MM.1S (cell line): Measurements from ENCODE around the gene PLEKHM3.

Source experiments
- DNase-seq: peaks from one replicate; pipeline ENCODE4 v3.0.0-alpha.2; 2015
- H2AFZ ChIP-seq: fragments of 300-600 bp; sonication (generic); 2 replicates; pipeline ENCODE4 v1.6.0; 2016; ENCODE audit warnings: antibody characterized with exemption, low read length
- H3F3A ChIP-seq: fragments of 300-600 bp; sonication (generic); 2 replicates; pipeline ENCODE4 v1.6.1; 2016; ENCODE audit warnings: mild to moderate bottlenecking, antibody characterized with exemption, low read length, moderate library complexity, mixed read lengths; ENCODE audit not compliant: insufficient read depth
- H3K27ac ChIP-seq: fragments of 300-600 bp; sonication (generic); 2 replicates; pipeline ENCODE4 v1.5.1; 2016; ENCODE audit warnings: mild to moderate bottlenecking, low read length
- H3K27me3 ChIP-seq: fragments of 300-600 bp; sonication (generic); replicated peaks from 2 replicates; pipeline ENCODE4 v1.6.0; 2016; ENCODE audit warnings: low read length; ENCODE audit not compliant: insufficient read depth
- H3K36me3 ChIP-seq: fragments of 300-600 bp; sonication (generic); replicated peaks from 2 replicates; pipeline ENCODE4 v1.6.1; 2016; ENCODE audit warnings: mild to moderate bottlenecking, low read length, mixed read lengths; ENCODE audit not compliant: insufficient read depth
- H3K4me1 ChIP-seq: fragments of 300-600 bp; sonication (generic); 2 replicates; pipeline ENCODE4 v1.6.1; 2016; ENCODE audit warnings: low read length, mixed read lengths
- H3K4me2 ChIP-seq: fragments of 300-600 bp; sonication (generic); 2 replicates; pipeline ENCODE4 v1.6.0; 2016; ENCODE audit warnings: low read depth, low read length
- H3K4me3 ChIP-seq: fragments of 300-600 bp; sonication (generic); 2 replicates; pipeline ENCODE4 v1.5.1; 2016; ENCODE audit warnings: low read length, mixed read lengths
- H3K79me2 ChIP-seq: fragments of 300-600 bp; sonication (generic); 2 replicates; pipeline ENCODE4 v1.6.1; 2016; ENCODE audit warnings: mixed run types, low read length, mixed read lengths
- H3K9ac ChIP-seq: fragments of 300-600 bp; sonication (generic); 2 replicates; pipeline ENCODE4 v1.6.1; 2016; ENCODE audit warnings: low read length, mixed read lengths
- H3K9me2 ChIP-seq: fragments of 300-600 bp; sonication (generic); replicated peaks from 2 replicates; pipeline ENCODE4 v1.6.1; 2016; ENCODE audit warnings: mild to moderate bottlenecking, low read length, mixed read lengths; ENCODE audit not compliant: insufficient read depth
- H3K9me3 ChIP-seq: fragments of 300-600 bp; sonication (generic); replicated peaks from 2 replicates; pipeline ENCODE4 v1.6.1; 2016; ENCODE audit warnings: mild to moderate bottlenecking, low read length, mixed read lengths; ENCODE audit not compliant: insufficient read depth
- H4K20me1 ChIP-seq: fragments of 300-600 bp; sonication (generic); 2 replicates; pipeline ENCODE4 v1.6.1; 2016; ENCODE audit warnings: mild to moderate bottlenecking, low read length, moderate library complexity, mixed read lengths; ENCODE audit not compliant: insufficient read depth
- CTCF ChIP-seq: fragments of 300-600 bp; sonication (generic); IDR thresholded peaks from 2 replicates; pipeline ENCODE4 v1.5.1; 2016; ENCODE audit warnings: antibody characterized with exemption, low read length, mixed read lengths
- EZH2 ChIP-seq: fragments of 300-600 bp; sonication (generic); optimal IDR thresholded peaks from 2 replicates; pipeline ENCODE3; 2017; ENCODE audit warnings: low read depth, mild to moderate bottlenecking, antibody characterized with exemption, low read length, mixed read lengths
- EZH2phosphoT487 ChIP-seq: fragments of 300-600 bp; sonication (generic); IDR thresholded peaks from 2 replicates; pipeline ENCODE4 v1.6.1; 2018; ENCODE audit warnings: antibody characterized with exemption, low read length

PLEKHM3 gene

GRCh38 chr2:207787017-207787416, 238.3 kb downstream of the PLEKHM3 start:
- Histone ChIP-seq H3K79me2 (no peaks in the 10 kb centered on the region), H3K9me3 (no peaks in the 10 kb centered on the region), H3K27me3 (no peaks in the 10 kb centered on the region), H3K4me3 (no peak overlapping the region), H3K4me2 (no peak overlapping the region), H3K9ac (no peak overlapping the region), H3K9me2 (no peaks in the 10 kb centered on the region), H3F3A (no peaks in the 10 kb centered on the region), H4K20me1 (no peaks in the 10 kb centered on the region), H3K36me3 (no peaks in the 10 kb centered on the region), H3K27ac (no peak overlapping the region), H2AFZ (no peak overlapping the region), H3K4me1 (no peaks in the 10 kb centered on the region)
- TF ChIP-seq CTCF (no peak), EZH2phosphoT487 (no peak), EZH2 (no peak)
- no peak for DNase-seq

- no peak overlapping the region for H3K27ac ChIP-seq
- no peak for TF ChIP-seq EZH2
- no peak for TF ChIP-seq CTCF
- TF ChIP-seq EZH2phosphoT487: no peak
- no peaks in the 10 kb centered on the region for H3K79me2 ChIP-seq
- H3K27me3 ChIP-seq: no peaks in the 10 kb centered on the region
- no peak for DNase-seq
- no peak overlapping the region for H3K4me2 ChIP-seq
- no peaks in the 10 kb centered on the region for H3K9me3 ChIP-seq
- H3K4me1 ChIP-seq: no peaks in the 10 kb centered on the region
- H3K9ac ChIP-seq: no peak overlapping the region
- H3F3A ChIP-seq: no peaks in the 10 kb centered on the region
- no peaks in the 10 kb centered on the region for H3K36me3 ChIP-seq
- no peak overlapping the region for H2AFZ ChIP-seq
- no peaks in the 10 kb centered on the region for H3K9me2 ChIP-seq
- H3K4me3 ChIP-seq: no peak overlapping the region
- H4K20me1 ChIP-seq: no peaks in the 10 kb centered on the region
These were observed 240.4 kb downstream of the PLEKHM3 start for GRCh38 chr2:207784898-207785297.

GRCh38 chr2:207783514-207783913, 241.8 kb downstream of the PLEKHM3 start:
- Histone ChIP-seq H3K27ac (no peak overlapping the region), H3F3A (no peaks in the 10 kb centered on the region), H3K27me3 (no peaks in the 10 kb centered on the region), H3K9me2 (no peaks in the 10 kb centered on the region), H3K9me3 (no peaks in the 10 kb centered on the region), H3K9ac (no peak overlapping the region), H3K4me3 (no peak overlapping the region), H3K4me2 (no peak overlapping the region), H3K4me1 (no peaks in the 10 kb centered on the region), H2AFZ (no peak overlapping the region), H3K36me3 (no peaks in the 10 kb centered on the region), H4K20me1 (no peaks in the 10 kb centered on the region), H3K79me2 (no peaks in the 10 kb centered on the region)
- DNase-seq: no peak
- TF ChIP-seq EZH2 (no peak), CTCF (no peak), EZH2phosphoT487 (no peak)
